ENCODE measurements around the gene USF2.

DNA sequence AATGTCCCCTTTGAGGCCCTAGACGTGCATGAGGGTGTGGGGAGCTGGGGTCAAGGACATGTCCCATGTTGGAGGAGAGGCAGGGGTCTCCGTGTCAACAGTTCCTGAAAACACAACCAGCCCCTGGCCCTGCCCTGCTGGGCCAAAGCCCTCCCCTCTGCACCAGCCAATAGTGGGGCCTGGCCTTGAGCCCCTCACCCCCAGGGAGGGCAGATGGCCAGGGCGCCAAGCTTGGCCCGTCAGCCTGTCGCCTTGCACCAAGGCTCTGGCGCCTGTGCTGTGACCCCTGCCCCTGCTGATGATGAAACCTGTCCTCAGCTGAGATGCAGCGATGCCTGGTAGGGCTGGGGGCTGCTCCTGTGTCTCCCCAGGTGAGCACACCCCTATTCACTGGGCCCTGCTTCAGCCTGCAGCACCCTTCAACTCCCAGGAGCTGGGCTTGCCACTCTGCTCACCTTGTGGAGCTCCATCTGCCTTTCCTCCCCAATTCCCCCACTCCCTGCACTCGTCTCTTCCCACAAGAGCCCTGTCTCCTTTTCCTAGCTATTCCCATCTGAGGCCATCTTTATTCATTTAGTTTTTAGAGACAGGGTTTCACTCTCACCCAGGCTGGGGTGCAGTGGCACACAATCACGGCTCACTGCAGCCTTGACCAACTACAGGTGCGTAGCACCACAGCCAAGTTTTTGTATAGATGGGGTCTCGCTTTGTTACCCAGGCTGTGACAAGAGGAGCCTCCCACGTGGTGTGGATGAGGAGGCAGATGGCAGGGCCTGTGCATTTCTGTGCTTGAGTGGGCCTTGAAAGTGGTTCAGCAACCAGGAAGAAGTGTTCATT, 11.4 kb downstream of the USF2 start:
- TF ChIP-seq, protein P1, sequence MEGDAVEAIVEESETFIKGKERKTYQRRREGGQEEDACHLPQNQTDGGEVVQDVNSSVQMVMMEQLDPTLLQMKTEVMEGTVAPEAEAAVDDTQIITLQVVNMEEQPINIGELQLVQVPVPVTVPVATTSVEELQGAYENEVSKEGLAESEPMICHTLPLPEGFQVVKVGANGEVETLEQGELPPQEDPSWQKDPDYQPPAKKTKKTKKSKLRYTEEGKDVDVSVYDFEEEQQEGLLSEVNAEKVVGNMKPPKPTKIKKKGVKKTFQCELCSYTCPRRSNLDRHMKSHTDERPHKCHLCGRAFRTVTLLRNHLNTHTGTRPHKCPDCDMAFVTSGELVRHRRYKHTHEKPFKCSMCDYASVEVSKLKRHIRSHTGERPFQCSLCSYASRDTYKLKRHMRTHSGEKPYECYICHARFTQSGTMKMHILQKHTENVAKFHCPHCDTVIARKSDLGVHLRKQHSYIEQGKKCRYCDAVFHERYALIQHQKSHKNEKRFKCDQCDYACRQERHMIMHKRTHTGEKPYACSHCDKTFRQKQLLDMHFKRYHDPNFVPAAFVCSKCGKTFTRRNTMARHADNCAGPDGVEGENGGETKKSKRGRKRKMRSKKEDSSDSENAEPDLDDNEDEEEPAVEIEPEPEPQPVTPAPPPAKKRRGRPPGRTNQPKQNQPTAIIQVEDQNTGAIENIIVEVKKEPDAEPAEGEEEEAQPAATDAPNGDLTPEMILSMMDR (IDR thresholded peaks at IDR 0.05), result no peak
- TF ChIP-seq POLR2A (IDR thresholded peaks at IDR 0.05) (no peak), EP300 (IDR thresholded peaks at IDR 0.05) (no peak), POLR2AphosphoS5 (IDR thresholded peaks at IDR 0.05) (no peak)
